GM06990 (cell line): ENCODE data around the gene PFN3.

Experiments used
- DNase-seq: peaks from one replicate; pipeline ENCODE4 v3.0.0-alpha.2; 2011; ENCODE audit not compliant: insufficient read length; ENCODE audit errors: extremely low read depth
- H3K27me3 ChIP-seq: replicated peaks from 2 replicates; pipeline ENCODE4 v1.6.0; 2011; ENCODE audit warnings: low read length; ENCODE audit not compliant: control insufficient read depth, insufficient read depth
- H3K36me3 ChIP-seq: 2 replicates; pipeline ENCODE4 v1.5.1; 2011; ENCODE audit warnings: low read length; ENCODE audit not compliant: control insufficient read depth, insufficient read depth
- H3K4me3 ChIP-seq: replicated peaks from 2 replicates; pipeline ENCODE4 v1.5.1; 2011; ENCODE audit warnings: low read depth, mild to moderate bottlenecking, control low read depth, low read length
- TF ChIP-seq, protein P1 (sequence below): IDR thresholded peaks from 2 replicates; pipeline ENCODE4 v1.5.1; 2011; ENCODE audit warnings: low read length, control low read depth, mild to moderate bottlenecking, inconsistent platforms; ENCODE audit not compliant: insufficient read depth, poor library complexity, severe bottlenecking

PFN3 gene, protein sequence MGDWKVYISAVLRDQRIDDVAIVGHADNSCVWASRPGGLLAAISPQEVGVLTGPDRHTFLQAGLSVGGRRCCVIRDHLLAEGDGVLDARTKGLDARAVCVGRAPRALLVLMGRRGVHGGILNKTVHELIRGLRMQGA

DNA sequence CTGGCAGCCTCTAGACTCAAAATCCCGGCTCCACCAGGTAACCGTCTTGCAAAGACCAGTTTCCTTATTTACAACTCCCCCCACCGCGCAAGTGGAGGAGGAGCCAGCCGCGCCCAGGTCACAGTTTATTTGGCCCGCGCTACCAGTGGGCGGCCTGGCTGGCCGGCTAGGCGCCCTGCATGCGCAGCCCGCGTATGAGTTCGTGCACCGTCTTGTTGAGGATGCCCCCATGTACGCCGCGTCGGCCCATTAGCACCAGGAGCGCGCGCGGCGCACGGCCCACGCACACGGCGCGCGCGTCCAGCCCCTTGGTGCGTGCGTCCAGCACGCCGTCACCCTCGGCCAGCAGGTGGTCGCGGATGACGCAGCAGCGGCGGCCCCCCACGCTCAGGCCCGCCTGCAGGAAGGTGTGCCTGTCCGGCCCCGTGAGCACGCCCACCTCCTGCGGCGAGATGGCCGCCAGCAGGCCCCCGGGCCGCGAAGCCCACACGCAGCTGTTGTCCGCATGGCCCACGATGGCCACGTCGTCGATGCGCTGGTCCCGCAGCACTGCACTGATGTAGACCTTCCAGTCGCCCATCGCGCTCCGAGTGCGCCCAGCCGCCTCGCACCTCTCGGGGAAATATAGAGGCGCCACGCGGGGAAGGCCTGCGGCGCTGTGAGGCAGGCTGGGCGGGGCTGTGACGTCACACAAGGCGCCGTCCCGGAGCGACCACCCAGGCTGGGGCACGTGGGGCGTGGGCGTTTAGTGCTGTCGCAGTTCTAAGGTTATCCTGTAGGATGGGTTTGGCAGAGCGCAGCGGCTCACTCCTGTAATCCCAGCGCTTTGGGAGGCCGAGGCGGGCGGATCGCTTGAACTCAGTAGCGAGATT lies at the start of gene PFN3:
PFN3 (minus strand) TSS at position 665 of the 872 bp plus-strand sequence; CDS start at position 580, 85 bp downstream.
- Histone ChIP-seq H3K36me3 (no peaks in the 10 kb centered on the region), H3K27me3 (no peaks in the 10 kb centered on the region), H3K4me3 (no peak within 1 kb of the TSS)
- TF ChIP-seq, protein P1, sequence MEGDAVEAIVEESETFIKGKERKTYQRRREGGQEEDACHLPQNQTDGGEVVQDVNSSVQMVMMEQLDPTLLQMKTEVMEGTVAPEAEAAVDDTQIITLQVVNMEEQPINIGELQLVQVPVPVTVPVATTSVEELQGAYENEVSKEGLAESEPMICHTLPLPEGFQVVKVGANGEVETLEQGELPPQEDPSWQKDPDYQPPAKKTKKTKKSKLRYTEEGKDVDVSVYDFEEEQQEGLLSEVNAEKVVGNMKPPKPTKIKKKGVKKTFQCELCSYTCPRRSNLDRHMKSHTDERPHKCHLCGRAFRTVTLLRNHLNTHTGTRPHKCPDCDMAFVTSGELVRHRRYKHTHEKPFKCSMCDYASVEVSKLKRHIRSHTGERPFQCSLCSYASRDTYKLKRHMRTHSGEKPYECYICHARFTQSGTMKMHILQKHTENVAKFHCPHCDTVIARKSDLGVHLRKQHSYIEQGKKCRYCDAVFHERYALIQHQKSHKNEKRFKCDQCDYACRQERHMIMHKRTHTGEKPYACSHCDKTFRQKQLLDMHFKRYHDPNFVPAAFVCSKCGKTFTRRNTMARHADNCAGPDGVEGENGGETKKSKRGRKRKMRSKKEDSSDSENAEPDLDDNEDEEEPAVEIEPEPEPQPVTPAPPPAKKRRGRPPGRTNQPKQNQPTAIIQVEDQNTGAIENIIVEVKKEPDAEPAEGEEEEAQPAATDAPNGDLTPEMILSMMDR, result no peak
- DNase-seq, result no peak

DNA sequence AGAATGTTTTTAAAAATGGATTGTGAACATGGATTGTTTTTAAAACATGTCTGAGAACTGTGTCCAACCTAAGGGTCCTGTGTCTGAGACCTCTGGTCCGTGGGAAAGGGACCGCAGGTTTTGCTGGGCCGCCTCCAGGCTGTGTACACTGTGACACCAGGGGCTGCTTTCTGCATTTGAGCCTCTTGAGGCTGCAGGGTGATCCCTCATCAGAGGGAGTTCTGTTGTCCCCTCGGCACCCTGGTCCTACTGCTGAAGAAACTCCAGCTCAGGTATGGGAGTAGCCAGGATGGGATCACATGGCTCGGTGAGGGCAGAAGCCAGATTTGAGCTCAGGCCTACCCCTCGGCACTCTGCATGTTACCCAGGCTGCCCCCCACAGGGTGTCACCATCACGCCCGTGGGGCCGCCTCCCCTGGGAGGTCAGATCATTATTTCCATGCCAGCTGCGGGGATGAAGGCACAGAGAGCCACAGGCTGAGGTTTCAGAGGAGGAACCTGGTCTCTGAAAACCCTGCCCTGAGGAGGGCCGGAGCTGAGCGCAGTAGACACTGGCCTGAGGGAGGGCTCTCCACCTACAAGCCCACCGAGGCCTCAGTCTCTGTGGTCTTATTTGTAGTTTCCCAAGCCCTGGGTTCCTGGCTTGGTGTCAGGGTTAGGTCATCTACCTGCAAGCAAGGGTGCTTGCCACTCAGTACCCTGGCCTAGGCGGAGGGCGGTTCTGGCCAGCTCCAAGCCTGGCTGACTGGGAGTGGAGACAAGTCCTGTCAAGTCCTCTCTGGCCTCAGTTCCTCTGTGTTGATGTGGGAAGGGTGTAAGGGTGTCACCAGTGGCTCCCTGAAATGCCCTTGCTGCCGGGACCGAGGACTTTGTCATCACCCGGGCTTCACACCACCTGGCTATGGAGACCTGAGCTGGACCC lies 48.9 kb upstream of the PFN3 start:
- TF ChIP-seq, protein P1, result no peak
- H3K27me3 ChIP-seq, result no peaks in the 10 kb centered on the region
- no peak overlapping the region for H3K4me3 ChIP-seq
- no peaks in the 10 kb centered on the region; the same call in 1 of the 2 replicates for H3K36me3 ChIP-seq
- no peak for DNase-seq

DNA sequence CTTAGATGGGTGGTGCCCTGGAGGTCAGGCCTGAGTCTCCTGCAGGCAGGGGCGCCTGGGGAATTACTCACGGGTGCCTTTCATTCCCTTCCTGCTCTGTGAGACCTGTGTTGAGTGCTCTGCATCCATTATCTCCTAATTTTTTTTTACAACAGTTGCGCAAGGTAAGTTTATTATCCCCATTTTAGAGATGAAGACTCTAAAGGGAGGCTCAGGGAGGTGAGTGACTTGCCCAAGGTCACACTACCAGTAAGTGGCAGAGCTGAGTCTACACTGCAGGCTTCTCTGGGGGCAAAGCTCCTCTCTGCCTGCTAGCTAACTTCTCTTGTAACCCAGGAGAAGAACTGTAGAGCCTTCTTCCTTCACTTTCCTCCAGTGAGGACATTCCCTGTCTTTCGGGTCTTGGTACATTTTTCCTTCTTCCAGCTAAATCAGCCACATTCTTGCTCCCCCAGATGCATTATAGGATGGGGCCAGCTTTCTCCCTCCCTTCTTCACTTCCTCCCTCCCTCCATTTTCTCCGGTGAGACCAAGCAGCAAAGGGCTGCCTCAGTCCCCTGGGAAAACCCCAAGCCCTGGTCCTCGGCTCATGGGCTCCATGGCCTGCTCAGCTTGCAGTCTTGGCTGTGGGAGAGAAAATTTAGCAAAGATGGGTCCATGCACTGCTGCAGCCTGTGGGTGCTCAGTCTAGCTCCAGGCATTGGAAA lies 47.9 kb upstream of the PFN3 start:
- Histone ChIP-seq H3K36me3 (peaks cover 2% of the 10 kb centered on the region; the same call in 1 of the 2 replicates), H3K27me3 (no peaks in the 10 kb centered on the region), H3K4me3 (no peak overlapping the region)
- TF ChIP-seq, protein P1, result no peak
- no peak for DNase-seq

DNA sequence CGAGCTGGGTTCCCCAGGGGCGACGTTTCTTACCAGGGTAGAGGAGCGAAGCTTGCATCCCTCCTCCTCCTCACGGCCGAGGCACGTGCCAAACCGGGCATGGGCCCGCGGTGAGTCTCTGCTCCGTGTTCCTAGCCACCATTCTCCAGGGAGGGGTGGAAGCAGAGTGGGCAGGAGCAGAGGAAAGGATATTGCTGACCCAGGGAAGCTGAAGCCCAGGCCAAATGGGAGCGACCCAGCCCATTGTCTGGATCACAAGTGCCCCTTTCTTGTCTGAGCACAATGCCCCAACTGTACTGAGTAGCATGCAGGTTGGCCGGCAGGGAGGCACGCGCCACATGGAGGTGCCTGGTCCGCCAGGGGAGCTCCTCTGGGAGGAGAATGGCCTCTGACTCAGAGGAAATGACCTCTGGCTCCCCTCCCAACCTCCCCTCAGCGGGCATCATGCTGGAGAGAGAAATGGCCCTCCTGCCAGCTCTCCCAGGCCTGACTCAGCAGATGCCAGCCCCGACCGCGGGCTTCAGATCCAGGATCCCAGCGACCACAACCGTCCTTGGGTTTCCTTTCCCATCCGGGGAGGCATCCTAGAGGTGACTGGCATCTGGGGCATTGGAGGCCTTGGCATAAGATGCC lies 47.3 kb upstream of the PFN3 start:
- Histone ChIP-seq H3K27me3 (no peaks in the 10 kb centered on the region), H3K36me3 (peaks cover 3% of the 10 kb centered on the region), H3K4me3 (peak overlapping the region; percentile 26)
- DNase-seq, result no peak
- TF ChIP-seq, protein P1, result no peak

DNA sequence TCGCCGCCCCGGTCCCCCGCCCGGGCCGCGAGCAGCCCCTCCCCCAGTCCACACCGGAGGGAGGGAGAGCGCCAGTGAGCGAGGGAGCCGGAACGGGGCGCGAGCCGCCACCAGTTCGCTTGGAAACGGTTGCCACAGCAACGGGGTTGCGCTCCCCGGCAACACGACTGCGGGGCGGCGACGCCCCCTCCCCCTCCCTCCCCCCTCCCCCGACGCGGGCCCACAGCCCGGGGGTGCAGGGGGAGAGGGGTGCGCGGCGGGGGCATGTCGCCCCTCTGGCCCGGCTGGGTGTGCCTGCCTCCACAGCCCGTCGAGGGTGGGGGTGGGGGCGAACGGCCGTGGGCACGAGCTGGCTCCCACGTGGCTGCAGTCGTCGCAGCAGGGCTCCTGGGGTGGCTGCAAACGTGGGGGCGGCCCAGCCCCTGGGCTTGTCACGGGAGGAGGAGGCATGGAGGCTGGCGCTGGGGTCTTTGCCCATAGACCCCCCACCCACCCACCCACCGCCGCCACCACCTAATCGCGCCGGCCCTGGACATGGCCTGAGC lies 46.7 kb upstream of the PFN3 start:
- peak; percentile 77 for DNase-seq
- Histone ChIP-seq H3K36me3 (peaks cover 8% of the 10 kb centered on the region), H3K27me3 (no peaks in the 10 kb centered on the region), H3K4me3 (peak overlapping the region; percentile 60)
- TF ChIP-seq, protein P1, result no peak
